IPS-11a (cell line): Measurements from ENCODE around the gene KIAA0232.
"Not testable (repeated sequence)": the region's sequence is repeated elsewhere in the genome, so short reads cannot be mapped to it uniquely, and the experiment has no call there.

ENCODE experiments used
- H3K4me3 ChIP-seq: one replicate; pipeline ENCODE4 v1.5.1; 2013; ENCODE audit warnings: low read depth, low read length, control low read depth

The KIAA0232 gene

DNA sequence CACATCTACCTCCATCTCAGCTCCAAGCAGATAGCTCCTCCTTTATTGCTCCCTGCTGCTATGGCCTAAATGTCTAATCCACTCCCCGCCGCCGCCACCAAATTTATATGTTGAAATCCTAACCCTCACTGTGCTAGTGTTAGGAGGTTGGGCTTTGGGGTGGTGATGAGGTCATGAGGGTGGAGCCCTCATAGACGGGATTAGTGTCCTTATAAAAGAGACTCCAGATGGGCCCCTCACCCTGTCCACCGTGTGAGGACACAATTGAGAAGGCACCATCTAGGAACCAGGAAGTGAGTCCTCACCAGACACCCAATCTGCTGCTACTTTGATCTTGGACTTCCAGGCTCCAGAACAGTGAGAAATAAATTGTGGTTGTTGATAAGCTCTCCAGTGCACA lies 113.5 kb downstream of the KIAA0232 start:
- H3K4me3 ChIP-seq: no peak overlapping the region

DNA sequence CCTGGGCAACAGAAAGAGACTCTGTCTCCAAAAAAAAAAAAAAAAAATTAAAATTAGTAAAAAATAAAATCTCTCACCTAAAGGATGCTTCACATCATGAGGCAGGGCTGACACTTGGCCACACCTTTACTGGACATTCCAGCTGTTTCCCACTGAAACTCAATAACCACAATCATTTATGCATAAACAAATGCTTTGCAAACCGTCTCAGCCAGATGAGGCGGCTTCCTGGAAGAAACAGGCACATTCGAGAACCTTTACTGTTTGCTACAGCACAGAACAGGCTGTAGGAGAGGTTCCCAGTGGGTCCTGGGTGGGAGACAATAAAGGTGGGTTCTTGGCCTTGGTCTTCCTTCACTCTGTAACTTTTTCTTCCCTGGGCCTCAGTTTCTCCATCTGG lies 116.2 kb downstream of the KIAA0232 start:
- H3K4me3 ChIP-seq: no peak overlapping the region

DNA sequence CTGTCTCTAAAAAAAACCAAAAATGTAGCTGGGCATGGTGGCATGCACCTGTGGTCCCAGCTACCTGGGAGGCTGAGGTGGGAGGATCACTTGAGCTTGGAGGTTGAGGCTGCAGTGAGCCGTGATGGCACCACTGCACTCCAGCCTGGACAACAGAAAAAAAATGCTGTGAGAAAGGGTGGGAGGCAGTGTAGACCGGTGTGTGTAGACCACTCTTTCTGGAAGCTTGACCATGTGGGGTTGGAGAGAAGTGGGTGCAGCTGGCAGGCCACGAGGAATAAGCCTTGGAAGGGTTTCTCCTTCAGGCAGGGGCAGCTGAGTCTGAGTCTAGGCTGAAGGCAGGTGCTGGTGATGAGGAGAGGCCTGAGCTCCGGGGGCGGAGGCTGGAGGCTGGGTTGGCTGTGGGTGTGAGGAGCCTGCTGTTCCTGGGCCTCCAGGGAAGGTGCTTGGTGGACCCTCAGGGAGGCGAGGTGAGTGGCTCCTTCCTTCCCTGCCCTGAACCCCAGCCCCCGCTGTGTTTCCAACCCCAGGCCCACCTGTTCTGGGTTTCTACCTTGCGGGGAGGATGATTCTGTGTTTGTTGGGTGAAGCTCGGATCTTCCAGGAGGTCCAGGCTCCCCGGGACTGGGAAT lies 117.8 kb downstream of the KIAA0232 start:
- no peak overlapping the region for H3K4me3 ChIP-seq

DNA sequence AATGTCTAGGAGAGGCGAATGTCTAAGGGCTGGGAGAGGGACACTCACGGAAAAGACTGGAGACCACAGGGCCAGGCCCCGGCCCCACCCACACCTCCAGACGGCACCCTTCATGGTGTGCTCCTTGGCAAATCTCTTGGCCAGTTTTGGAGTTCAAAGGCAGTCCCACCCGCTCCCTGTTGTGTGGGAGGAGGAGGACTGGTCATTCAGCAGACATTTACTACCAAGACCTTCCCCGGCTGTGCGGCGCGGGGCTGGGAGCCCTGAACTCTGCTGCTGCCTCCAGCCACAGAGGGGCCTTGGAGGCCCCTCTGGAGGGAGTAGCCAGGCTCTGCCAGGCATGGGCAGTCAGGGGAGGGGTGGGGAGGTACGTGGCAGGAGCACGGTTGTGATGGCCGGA lies 118.4 kb downstream of the KIAA0232 start:
- no peak overlapping the region for H3K4me3 ChIP-seq

DNA sequence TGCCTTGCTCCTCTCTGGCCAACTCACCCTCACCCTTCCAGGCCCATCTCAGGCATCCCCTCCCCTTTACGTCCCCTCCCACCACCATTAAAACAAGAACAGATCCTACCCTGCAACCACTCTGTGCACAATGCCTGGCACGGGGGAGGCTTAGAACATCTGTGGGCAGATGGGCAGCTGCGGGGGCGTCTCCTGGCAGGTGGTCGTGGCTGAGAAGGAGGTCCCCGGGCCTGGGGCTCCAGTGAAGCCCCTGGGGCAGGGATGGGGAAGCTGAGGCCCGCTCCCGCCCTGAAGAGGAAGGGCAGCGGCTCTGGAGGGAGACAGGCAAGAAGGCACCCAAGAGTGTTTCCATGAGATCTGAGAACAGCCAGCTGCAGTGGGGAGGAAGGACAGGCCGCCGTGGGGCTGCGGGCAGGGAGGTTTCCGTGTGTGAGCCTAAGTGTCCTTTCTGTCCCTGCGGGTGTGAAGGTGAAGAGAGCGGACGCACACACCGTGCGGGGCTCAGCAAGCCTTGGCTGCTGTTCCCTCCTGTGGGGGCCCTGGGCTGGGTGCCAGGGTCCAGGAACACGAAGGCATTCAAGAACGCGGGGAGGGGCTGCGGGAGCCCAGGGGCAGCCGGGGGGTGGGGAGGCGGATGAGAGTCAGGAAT lies 119.3 kb downstream of the KIAA0232 start:
- H3K4me3 ChIP-seq: no peak overlapping the region

DNA sequence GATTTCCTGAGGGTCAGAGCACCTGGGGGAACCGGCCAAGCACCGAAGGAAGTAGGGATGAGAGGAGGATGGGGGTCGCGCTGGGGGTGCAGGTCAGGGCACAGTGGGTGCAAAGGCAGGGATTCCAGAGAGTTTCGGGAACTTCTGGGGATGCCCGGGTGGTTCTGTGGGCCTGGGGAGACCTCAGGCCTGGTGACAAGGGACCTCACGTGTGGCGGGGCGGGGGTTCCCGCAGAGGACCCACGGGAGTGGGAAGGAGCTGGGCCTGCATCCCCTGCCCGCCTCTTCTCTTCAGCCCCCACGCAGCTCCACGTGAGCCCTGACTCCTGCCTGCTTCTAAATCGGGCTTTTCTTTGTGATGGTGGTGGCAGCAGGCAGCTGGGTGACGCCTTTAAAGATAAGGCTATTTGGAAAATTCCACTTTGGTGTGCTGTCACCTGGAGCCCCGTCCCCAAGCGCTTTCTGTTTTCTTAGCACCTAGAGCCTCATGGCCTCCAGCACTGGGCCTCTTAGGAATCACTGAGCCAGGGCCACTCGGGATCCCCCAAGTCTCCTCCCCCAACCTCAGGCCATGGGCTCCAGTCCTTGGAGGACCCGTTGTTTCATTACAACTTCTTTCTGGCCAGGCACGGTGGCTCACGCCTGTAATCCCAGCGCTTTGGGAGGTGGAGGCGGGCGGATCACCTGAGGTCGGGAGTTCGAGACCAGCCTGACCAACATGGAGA lies 120.0 kb downstream of the KIAA0232 start:
- no peak overlapping the region for H3K4me3 ChIP-seq

DNA sequence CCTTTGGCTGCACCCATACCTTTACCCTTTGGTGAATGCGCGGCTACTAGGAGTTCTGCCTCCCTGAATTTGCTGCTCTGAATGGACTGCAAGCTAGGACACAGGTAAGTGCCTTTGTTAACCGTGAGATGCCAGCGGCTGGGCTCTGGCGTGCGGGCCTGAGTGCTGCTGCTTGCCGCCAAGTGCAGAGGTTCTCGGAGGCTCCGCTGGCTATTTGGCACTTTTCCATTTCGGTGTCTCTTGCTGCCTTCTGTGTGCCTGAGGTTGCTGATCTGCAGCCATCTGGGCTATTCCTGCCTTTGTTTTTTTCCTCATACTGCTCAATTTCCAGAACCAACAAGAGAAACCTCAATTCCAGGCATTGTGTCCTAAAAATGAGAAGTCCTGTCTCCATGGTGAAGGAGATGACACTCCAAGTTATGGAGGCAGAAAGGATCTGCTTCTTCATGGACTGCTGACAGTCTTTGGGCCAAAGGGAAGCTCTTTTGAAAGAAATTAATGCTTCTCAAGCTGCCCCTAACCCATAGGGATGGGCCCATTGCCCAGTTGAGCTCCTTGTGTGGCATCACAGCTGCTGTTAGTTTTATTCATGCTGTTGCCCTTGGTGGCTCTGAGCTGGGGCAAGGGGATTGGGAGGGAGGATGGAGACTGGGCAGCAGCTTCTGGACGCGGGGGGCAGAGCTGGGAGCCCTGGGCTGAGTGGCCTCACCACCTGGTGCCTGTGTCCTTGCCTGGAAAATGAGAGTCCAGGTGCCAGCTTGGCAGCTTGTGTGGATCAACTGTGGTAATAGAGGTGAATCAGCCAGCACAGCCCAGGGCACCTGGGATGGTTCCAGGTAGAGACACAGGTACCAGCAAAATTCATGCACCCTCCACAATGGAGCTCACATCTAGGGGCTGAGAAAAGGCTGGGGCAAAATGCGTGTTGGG lies 123.3 kb downstream of the KIAA0232 start:
- H3K4me3 ChIP-seq: no peak overlapping the region

DNA sequence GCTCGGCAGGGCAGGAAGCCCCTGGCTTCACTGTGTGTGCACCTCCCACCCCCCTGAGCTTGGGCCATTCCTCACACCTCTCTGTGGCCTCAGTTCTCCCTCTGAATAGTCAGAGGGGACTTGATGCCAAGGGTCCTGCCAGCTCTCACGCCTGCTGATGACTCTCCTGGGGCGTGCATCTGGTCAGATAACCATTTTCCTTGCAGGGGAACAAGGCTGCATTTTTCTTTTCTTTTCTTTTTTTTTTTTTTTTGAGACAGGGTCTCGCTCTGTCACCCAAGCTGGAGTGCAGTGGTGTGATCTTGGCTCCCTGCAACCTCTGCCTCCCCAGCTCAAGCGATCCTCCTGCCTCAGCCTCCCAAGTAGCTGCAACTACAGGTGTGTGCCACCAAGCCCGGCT lies 124.0 kb downstream of the KIAA0232 start:
- not testable (repeated sequence) for H3K4me3 ChIP-seq

DNA sequence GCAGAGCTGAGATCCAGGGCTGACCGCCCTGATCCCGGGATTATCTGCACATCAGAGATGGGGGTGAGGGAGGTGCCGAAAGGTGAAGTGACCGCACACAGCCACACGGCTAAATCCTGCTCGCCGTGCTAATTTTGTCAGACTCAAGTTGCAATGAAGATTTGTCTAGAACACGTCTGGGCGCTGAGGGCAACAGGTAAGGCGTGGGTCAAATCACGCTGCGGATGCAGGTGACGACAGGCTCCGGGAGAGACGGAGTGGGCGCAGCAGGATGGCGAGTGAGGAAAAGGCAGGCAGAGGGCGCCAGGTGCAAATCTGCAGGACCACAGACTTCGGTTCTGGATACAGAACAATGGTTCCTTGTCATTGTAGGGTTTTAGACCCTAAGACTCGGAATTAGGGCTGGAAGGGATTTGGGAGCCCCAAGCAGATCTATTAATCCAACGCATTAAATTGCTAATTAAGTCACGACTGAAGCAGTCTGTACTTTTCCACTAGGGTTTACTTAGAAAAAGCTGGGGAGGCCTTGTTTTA lies 125.2 kb downstream of the KIAA0232 start:
- H3K4me3 ChIP-seq: no peak overlapping the region

DNA sequence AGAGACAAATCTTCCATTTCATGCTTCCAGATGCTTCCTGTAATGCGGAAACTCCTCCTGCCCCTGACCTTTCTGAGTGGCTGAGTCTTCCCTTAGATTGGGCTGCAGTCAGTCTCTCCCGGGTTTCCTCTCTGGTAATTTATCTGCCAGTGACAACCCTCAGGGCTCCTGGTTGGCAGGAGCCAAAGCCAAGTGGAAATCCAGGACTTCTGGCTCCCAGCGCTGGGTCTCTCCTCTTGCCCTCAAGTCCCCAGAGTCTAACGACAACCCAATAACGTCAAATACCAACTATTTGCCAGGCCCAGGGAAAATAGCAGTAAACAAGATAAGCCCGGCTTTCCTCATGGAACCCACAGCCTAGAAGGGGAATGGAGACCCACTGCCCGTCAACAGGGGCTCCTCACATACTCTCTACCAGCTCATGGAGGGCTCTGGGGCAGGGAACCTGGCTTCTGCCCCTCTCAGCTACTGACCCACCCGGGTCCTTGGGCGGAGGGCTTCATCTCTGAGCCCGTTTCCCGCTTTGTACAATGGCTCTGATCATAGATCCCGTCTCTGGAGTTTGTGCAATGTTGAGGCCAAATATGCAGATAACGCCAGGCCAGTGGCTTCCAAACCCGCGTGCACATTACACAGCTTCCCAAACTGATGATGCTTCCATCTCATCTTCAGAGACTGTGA lies 126.0 kb downstream of the KIAA0232 start:
- peak overlapping the region; percentile 75 for H3K4me3 ChIP-seq

DNA sequence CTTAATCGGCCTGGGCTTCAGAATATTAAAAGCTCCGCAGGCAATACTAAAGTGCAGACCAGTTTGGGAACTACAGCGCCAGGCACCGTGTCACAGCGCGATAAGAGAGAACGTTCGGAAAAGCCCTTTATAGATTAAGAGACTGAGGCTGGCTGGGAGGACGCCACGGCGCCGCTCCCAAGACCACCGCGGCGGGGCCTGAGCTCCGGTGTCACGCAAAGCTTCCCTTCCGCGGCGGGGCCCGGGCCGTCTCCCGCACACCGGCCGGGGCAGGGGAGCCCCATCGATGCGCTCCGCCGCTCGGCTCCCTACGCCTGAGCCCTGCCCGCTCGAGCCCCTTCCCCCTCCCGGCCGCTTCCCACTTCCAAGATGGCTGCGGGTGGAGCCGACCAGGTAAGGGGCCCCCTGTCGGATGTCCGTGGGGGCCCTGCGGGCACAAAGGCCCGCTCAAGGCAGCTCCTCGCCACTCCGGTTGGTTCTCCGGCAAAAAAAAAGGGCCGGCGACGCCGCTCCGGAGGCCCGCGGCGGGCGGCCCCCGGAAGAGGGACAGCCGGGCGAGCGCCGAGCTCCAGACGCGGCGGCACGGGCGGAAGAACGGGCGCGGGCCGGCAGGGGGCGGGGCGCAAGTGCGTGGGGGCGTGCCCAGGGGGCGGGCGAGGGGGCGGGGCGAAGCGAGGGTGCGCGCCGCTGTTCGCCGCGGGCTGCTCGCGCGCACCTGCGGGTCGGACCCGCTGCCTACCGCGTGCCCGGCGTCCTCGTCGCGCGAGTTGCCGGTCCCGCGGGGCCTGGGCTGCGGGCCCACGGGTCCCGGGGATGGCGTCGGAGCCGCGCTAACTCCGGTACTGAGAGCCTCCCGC lies 126.8 kb downstream of the KIAA0232 start, which contains the start of gene TBC1D14:
TBC1D14 (plus strand) TSS at position 714 of the 857 bp plus-strand sequence. CDS start 13,564 bp downstream, outside the sequence.
- H3K4me3 ChIP-seq: peak within 1 kb of the TSS; percentile 75

DNA sequence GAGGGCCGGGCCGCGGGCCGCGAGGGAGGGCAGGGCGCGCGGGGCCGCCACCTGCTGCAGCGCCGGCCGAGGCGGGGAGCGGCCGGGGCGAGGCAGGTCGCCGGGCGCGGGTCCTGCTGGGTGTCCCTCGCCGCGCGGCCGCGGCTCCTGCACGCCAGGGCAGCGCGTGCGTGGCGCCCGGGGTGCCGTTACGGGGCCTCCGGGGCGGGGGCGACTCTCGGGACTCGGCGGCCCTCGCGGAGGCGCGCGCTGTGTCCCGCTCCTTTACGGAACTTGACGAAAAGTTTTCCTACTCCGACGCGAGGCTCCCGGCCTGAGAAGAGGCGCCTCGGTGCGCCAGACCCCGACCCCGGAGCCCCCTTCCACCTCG lies 127.4 kb downstream of the KIAA0232 start:
- H3K4me3 ChIP-seq: peak overlapping the region; percentile 51

DNA sequence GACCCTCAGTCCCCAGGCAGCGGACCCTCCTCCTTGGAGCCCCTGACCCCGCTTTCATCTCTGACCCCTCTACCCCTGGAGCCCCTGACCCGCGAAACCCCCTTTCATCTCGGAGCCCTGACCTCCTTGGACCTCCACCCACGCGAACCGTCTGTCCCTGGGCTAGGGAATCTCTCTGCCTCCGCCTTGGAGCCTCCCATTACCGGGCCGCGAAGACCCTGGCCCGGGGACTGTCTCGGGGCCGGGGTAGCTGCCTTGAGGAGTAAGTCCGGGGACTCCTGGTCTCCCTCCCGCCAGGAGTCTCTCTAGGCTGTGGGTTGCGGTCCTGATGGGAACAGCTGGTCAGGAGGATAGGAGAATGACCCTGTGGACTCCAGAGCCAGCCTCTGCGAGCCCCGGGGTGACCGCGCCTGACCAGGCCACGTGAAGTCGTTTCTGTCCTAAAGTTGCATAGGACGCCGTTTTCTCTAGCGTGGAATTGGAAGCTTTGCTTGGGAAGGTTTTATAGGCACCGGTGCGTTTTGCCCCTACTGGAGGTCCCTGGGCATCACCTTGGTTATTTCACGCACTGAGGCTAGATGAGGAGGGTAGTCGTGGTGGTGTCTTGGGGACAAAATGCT lies 127.9 kb downstream of the KIAA0232 start:
- H3K4me3 ChIP-seq: peak overlapping the region; percentile 51

DNA sequence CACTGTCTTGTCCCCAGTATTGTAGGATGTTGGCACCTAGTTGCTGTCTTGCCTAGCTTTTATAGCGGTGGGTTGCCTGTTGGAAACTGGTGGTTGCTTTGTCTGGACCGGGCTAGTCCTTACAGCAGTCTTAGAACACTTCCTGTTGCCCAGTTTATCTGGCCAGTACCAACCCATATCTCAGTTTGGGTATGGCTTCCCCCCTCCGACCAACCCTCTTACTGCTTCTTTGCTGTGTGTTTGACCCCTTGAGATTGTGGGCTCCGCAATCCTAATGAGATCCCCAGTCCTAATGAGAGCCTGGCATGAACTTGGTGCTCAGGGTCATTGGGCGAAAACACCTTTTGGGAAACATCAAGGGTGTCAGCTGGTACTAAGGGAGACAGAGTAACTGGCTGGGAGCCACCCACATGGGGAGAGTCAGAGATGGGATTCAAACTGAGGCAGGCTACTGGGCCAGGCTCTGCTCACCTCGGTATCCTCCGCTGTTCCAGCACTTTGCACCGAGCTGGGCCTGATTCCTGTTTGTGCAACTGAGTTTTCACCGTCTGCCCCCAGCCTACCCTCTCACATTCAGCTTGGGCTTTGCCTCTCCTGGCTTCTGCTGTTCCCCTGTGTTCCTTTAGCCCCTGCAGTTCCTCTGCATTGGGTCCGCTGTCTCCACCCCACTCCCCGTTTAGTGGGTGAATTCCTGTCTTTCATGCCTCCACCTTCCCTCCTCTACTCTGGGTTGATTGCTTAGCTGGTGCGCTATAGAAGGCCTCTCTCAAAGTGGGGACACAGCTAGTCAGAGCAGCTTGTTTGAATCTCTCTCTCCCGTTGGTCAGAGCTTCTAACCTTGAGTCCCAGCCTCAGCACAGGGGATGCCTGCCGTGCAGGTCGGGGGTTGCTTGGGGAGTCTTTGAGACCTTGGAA lies 128.7 kb downstream of the KIAA0232 start:
- no peak overlapping the region for H3K4me3 ChIP-seq

DNA sequence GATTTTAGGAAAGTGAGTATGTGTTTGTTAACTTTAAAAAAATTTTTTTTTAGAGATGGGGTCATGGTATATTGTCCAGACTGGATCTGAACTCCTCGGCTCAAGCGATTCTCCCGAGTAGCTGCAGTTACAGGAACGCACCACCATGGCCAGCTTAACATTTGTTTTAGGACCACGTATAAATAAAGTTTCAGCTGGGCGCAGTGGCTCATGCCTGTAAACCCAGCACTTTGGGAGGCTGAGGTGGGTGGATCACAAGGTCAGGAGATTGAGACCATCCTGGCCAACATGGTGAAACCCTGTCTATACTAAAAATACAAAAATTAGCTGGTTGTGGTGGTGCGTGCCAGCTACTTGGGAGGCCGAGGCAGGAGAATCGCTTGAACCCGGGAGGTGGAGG lies 129.4 kb downstream of the KIAA0232 start:
- H3K4me3 ChIP-seq: not testable (repeated sequence)

DNA sequence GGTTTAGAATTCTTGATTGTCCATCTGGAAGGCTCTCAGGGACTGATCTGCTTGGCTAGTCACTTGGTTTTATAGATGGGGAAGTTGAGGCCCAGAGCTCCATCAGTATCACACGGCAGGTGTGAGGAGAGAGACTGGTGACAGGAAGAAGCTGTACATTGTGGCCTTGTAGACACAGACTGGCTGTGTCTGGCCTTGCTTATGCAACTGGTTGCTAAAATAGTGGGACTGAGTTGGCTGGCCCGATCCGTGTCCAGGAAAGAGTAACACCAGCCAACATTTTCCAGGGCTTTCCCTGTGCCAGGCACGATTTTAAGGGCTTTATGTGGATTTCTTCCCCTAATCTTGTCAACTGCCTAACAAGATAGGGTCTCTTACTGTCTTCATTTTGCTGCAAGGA lies 129.9 kb downstream of the KIAA0232 start:
- no peak overlapping the region for H3K4me3 ChIP-seq

DNA sequence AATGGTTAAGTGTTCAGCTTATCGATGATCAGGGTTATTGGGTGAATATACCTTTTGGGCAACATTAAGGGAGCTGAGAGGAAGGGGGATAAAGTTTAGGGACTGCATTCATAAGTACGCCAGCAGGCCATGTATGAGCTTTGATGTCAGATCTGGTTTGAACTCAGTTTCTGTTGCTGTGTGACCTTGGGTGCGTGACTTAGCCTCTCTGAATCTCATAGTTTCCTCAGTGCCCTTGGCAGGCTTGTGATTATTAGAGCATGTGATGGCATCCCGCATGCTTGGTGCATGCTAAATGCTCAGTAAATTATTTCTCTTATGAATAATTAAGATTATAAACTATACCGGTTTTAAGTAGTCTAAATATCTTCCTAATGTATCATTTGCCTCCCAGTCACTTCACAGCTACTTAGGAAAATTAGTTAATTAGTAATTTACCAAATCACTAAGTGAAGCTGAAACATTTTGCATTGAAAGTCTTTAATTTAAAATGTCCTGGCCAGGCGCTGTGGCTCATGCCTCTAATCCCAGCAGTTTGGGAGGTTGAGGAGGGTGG lies 130.9 kb downstream of the KIAA0232 start:
- H3K4me3 ChIP-seq: no peak overlapping the region

DNA sequence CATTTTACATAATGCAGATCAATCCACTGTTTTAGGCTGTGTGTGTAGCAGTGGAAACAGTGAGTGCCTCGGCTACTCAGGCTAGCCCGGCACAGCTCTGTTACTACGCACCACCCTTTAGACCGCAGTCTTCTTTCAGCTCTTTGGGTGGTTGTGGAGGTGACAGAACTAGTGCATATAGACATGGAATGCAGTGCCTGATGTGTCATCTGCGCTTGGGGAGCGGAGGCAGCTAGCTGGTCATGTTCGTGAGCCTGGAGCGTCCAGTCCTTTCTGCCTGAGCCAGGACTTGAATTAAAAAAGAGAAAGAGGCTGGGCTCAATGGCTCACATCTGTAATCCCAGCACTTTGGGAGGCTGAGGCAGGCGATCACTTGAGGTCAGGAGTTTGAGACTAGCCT lies 131.9 kb downstream of the KIAA0232 start:
- H3K4me3 ChIP-seq: no peak overlapping the region
